ENCODE data around the gene SLC44A5.

- TF ChIP-seq, protein P1, sequence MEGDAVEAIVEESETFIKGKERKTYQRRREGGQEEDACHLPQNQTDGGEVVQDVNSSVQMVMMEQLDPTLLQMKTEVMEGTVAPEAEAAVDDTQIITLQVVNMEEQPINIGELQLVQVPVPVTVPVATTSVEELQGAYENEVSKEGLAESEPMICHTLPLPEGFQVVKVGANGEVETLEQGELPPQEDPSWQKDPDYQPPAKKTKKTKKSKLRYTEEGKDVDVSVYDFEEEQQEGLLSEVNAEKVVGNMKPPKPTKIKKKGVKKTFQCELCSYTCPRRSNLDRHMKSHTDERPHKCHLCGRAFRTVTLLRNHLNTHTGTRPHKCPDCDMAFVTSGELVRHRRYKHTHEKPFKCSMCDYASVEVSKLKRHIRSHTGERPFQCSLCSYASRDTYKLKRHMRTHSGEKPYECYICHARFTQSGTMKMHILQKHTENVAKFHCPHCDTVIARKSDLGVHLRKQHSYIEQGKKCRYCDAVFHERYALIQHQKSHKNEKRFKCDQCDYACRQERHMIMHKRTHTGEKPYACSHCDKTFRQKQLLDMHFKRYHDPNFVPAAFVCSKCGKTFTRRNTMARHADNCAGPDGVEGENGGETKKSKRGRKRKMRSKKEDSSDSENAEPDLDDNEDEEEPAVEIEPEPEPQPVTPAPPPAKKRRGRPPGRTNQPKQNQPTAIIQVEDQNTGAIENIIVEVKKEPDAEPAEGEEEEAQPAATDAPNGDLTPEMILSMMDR (IDR thresholded peaks at IDR 0.05 in 8 of 11, conservative IDR thresholded peaks at IDR 0.05 in 3 of 11), result no peak
- TF ChIP-seq POLR2AphosphoS5 (IDR thresholded peaks at IDR 0.05) (no peak), POLR2A (IDR thresholded peaks at IDR 0.05) (no peak)
Observed at GRCh38 chr1:75172556-75172955, 438.4 kb downstream of the SLC44A5 start.

Data from spleen (tissue), 7 donors.